Panc1 (cell line): ENCODE data around the gene PBX1. TPM values are rescaled to one million over a fixed set of nuclear protein-coding genes. Genes with fewer than 3 reads are reported as not detected.

Source experiments
- ATAC-seq: fragments of 200-7000 bp; cut with Tn5 transposase; 2 replicates; pipeline ENCODE4 v1.9.1; 2020; ENCODE audit warnings: mild to moderate bottlenecking, moderate library complexity
- BruUV-seq: library from RNA; stranded (reverse); fragments of 400-500 nt; replicated peaks from 2 replicates; lab custom pipeline; 2021; lab: Mats Ljungman, UMichigan
- CTCF ChIA-PET: fragments of 300-600 bp; sonication (Branson Sonifier 250); formaldehyde crosslinking; loops from one replicate; lab custom pipeline; 2022; ENCODE audit warnings: antibody characterized with exemption; lab: Charles Lee
- POLR2A ChIA-PET: fragments of 300-600 bp; sonication (Branson Sonifier 250); formaldehyde crosslinking; loops from one replicate; lab custom pipeline; 2022; ENCODE audit warnings: antibody characterized with exemption; lab: Charles Lee
- DNase-seq: peaks from one replicate; pipeline ENCODE4 v3.0.0-alpha.2; 2010; ENCODE audit warnings: low read depth, low spot score
- H3K27ac ChIP-seq: 2 replicates; pipeline ENCODE4 v1.5.1; 2011; ENCODE audit warnings: mild to moderate bottlenecking, low read length, inconsistent platforms
- H3K27me3 ChIP-seq: fragments of 200-500 bp; sonication (Bioruptor generic); 2 replicates; pipeline ENCODE4 v1.6.0; 2014; ENCODE audit warnings: low read length, inconsistent platforms; ENCODE audit not compliant: control insufficient read depth, insufficient read depth
- H3K36me3 ChIP-seq: fragments of 200-500 bp; sonication (Bioruptor generic); 2 replicates; pipeline ENCODE4 v1.5.1; 2014; ENCODE audit warnings: inconsistent platforms, mild to moderate bottlenecking, low read length, moderate library complexity; ENCODE audit not compliant: control insufficient read depth, insufficient read depth
- H3K4me1 ChIP-seq: 2 replicates; pipeline ENCODE4 v1.5.1; 2011; ENCODE audit warnings: inconsistent platforms, mild to moderate bottlenecking, low read length, moderate library complexity; ENCODE audit not compliant: control insufficient read depth, insufficient read depth
- H3K4me3 ChIP-seq, 2 experiments: 2 replicates each; pipeline ENCODE4 v1.5.1; 2011 to 2012; ENCODE audit warnings: low read depth in 2 of 2, low read length in 2 of 2, mild to moderate bottlenecking in 2 of 2, inconsistent platforms in 1 of 2, moderate library complexity in 1 of 2
- H3K9me3 ChIP-seq: fragments of 200-500 bp; sonication (Bioruptor generic); 2 replicates; pipeline ENCODE4 v1.5.1; 2014; ENCODE audit warnings: low read depth, mild to moderate bottlenecking, inconsistent platforms, low read length, moderate library complexity; ENCODE audit not compliant: control insufficient read depth, insufficient read depth
- CTCF ChIP-seq: fragments of 450-650 bp; IDR thresholded peaks from 2 replicates; pipeline ENCODE4 v1.5.1; 2017; ENCODE audit warnings: mild to moderate bottlenecking
- POLR2AphosphoS5 ChIP-seq: IDR thresholded peaks from 2 replicates; pipeline ENCODE4 v1.6.1; 2012; ENCODE audit warnings: mild to moderate bottlenecking, low read depth, low read length, moderate library complexity
- REST ChIP-seq, 2 experiments: IDR thresholded peaks; 2 replicates each; pipeline ENCODE4 v1.6.1; 2011 to 2012; ENCODE audit warnings: low read depth in 2 of 2, control low read depth in 1 of 2, low read length in 1 of 2, mild to moderate bottlenecking in 1 of 2, moderate library complexity in 1 of 2; ENCODE audit not compliant: insufficient read depth in 1 of 2
- SIN3A ChIP-seq: IDR thresholded peaks from 2 replicates; pipeline ENCODE4 v1.6.1; 2012; ENCODE audit warnings: low read depth, mild to moderate bottlenecking, low read length, moderate library complexity, borderline replicate concordance; ENCODE audit not compliant: insufficient read depth
- TCF7L2 ChIP-seq: IDR thresholded peaks from 2 replicates; pipeline ENCODE4 v1.6.1; 2011; ENCODE audit warnings: mild to moderate bottlenecking, low read depth, low read length, inconsistent platforms
- in situ Hi-C: cut with HindIII; loops from 2 replicates; pipeline ENCODE4 v1.10.0; 2016; ENCODE audit warnings: low sequenced_read_pairs, low pct_unique_long_range_greater_than_20kb
- intact Hi-C: fragments of 100-400 bp; cut with micrococcal nuclease; formaldehyde crosslinking; loops from one replicate; pipeline ENCODE4 v1.10.0; 2022; ENCODE audit not compliant: unreplicated experiment
- total RNA-seq: library from RNA; stranded (reverse); gene quantifications from one replicate; pipeline ENCODE4 v1.2.1, GENCODE V29; 2021; ENCODE audit not compliant: unreplicated experiment

The PBX1 gene
- total RNA-seq, 1 experiment from 2014 or later, result 2.0 TPM

- CTCF ChIA-PET, result no interaction called here
- Histone ChIP-seq H3K4me3 (no peak overlapping the region), H3K4me1 (no peaks in the 10 kb centered on the region), H3K9me3 (no peaks in the 10 kb centered on the region), H3K27me3 (no peaks in the 10 kb centered on the region), H3K36me3 (no peaks in the 10 kb centered on the region), H3K27ac (no peak overlapping the region)
- POLR2A ChIA-PET, result no interaction called here
- no TSS peak for BruUV-seq
- ATAC-seq, result no peak
- in situ Hi-C loops (no loop called here), intact Hi-C loops (no loop called here)
- TF ChIP-seq SIN3A (no peak), REST (IDR thresholded peaks at IDR 0.05; ENCODE audit: insufficient read depth in 1 of 2, low read depth in 2 of 2, low read length in 1 of 2) (no peak), CTCF (no peak), TCF7L2 (no peak), POLR2AphosphoS5 (no peak)
- DNase-seq, result no peak
Observed at GRCh38 chr1:164846731-164847691, 288.0 kb downstream of the PBX1 start.

- ChIA-PET CTCF (no interaction called here), POLR2A (no interaction called here)
- ATAC-seq (no peak), DNase-seq (no peak)
- TF ChIP-seq REST (IDR thresholded peaks at IDR 0.05; ENCODE audit: insufficient read depth in 1 of 2, low read depth in 2 of 2, low read length in 1 of 2), result no peak
- no peak for TF ChIP-seq SIN3A
- TF ChIP-seq TCF7L2, result no peak
- no peak for TF ChIP-seq CTCF
- no peak for TF ChIP-seq POLR2AphosphoS5
- H3K4me1 ChIP-seq, result no peaks in the 10 kb centered on the region
- H3K9me3 ChIP-seq, result no peaks in the 10 kb centered on the region
- no peak overlapping the region for H3K27ac ChIP-seq
- in situ Hi-C loops (no loop called here), intact Hi-C loops (no loop called here)
- BruUV-seq, result no TSS peak
- no peaks in the 10 kb centered on the region for H3K36me3 ChIP-seq
- no peaks in the 10 kb centered on the region for H3K27me3 ChIP-seq
- no peak overlapping the region for H3K4me3 ChIP-seq
Observed at GRCh38 chr1:164853146-164853545, 294.2 kb downstream of the PBX1 start.
